GM21360 (cell line): ENCODE data around the gene LITAF.
"Not testable (repeated sequence)": the region's sequence is repeated elsewhere in the genome, so short reads cannot be mapped to it uniquely, and the experiment has no call there.

Source experiments
- ATAC-seq: cut with Tn5 transposase; IDR thresholded peaks from one replicate; pipeline ENCODE4 v1.9.1; 2021; ENCODE audit warnings: mild to moderate bottlenecking, moderate library complexity; ENCODE audit not compliant: unreplicated experiment

LITAF gene

DNA sequence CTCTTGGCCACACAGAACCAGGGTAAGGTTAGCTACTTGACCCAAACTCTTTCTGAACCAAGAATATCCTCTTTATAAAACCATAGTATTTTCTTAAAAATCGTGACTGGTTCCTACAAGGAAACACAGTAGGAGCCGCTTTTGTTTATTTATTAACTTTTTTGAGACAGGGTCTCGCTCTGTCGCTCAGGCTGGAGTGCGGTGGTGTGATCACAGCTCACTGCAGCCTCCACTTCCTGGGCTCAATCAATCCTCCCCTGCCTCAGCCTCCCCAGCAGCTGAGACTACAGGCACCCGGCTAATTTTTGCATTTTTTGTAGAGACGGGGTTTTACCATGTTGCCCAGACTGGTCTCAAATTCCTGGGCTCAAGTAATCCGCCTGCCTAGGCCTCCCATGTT lies 14.7 kb upstream of the LITAF start:
- no peak for ATAC-seq

DNA sequence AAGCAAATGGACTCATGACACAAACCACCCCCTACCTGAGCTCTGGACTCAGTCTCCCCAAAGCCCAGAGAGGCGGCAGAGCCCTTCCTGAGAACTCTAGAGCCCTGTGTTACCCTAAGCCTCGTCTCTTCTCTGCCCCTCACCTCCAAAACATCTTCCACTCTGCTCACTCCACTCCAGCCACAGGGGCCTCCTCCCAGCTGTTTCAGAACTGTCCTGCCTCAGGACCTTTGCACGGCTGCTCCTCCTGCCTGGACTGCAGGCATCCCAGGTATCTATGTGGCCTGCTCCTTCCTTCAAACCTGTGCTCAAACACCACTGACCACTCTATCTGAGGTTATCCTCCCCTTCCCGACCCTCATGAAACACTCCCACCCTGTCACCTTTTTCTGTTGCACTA lies 12.9 kb upstream of the LITAF start:
- ATAC-seq = no peak

DNA sequence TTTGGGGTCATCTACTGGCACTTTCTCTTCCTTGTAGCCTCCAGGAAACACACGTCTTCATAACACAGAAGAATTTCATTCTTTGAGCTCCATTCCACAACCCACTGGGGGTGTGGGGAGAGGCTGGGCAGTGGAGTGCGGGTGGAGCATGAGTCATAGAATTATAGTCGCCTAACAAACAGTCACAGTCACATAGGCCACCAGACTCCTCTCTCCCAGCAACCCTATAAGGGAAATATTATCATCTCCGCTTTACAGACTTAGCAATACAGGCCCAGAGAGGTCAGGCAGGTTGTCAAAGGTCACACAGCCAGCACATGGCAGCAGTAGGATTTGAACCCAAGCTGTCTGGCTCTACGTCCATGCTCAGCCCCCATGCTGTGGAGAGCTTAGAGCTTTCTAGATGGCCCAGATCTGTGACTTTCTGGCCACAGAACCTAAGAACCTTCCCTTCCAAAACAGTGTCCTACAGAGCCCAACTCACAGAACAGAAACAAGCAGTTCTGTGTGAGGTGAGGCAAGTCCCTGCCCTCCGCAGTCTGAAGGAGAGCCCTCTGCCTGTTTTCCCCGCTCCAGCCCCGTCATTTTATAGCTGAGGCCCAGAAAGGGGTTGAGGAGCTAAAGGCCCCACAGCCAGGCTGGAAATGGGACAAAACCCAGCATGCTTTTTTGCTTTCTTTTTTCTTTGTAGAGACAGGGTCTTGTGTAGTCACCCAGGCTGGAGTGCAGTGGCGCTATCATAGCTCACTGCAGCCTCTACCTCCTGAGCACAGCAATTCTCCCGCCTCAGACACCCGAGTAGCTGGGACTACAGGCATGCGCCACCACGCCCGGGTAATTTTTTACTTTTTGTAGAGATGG lies 10.7 kb upstream of the LITAF start:
- ATAC-seq = no peak

DNA sequence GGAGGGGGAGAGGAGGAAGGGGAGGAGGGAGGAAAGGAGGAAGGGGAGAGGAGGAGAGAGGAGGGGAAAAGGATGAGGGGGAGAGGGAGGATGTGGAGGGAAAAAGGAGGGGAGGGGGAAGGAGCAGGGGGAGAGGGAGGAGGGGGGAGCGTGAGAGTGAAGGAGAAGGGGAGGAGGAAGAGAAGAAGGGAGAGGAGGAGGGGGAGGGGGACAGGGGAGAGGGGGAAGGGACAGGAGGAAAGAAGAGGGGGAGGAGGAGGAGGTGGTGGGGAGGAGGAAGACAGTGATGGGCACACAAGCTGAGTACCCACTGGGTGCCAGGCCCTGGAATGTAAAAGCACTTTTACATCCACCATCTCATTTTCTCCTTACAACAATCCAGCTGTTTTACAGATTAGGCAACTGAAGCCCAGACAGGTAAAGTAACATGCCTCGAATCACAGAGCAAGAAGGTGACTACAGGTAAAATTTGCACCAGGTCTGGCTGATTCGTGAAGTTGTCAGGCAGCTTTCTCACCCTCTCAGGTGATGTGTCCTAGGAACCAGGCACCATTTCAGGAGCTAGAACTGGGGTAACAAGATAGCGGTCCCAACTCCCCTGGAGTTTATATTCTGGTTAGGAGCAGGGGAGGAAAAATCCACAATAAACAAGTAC lies 10.0 kb upstream of the LITAF start:
- ATAC-seq = no peak

DNA sequence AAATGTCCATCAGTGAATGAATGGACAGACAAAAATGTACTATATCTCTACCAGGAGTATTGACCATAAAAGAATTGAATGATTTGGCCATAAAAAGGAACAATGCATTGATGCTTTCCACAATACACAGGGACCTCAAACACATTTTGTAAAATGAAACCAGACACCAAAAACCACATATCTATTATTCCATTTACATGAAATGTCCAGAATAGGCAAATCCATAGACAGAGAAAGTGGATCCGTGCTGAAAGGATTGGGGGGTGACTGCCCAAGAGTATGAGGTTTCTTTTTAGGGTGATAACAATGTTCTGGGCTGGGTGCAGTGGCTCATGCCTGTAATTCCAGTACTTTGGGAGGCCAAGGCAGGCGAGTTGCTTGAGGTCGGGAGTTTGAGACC lies 6.9 kb upstream of the LITAF start:
- no peak for ATAC-seq

DNA sequence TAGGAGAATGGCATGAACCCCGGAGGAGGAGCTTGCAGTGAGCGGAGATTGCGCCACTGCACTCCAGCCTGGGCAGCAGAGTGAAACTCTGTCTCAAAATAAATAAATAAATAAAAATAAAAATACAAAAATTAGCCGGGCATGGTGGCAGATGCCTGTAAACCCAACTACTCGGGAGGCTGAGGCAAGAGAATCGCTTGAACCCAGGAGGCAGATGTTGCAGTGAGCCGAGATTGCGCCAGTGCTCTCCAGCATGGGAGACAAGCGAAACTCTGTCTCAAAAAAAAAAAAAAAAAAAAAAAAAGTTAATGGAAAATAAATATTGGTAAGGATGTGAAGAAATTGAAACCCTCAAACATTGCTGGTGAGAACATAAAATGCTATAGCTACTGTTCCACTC lies 6.4 kb upstream of the LITAF start:
- not testable (repeated sequence) for ATAC-seq

DNA sequence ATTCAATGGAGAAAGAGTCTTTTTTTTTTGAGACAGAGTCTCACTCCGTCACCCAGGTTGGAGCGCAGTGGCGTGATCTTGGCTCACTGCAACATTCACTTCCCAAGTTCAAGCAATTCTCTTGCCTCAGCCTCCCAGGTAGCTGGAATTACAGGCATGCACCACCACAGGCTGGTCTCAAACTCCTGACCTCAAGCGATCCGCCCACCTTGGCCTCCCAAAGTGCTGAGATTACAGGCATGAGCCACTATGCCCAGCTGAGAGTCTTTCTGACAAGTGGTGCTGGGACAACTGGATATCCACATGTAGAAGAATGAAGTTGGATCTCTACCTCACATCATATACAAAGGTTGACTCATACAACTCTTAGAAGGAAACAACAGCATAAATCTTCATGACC lies 4.9 kb upstream of the LITAF start:
- not testable (repeated sequence) for ATAC-seq

DNA sequence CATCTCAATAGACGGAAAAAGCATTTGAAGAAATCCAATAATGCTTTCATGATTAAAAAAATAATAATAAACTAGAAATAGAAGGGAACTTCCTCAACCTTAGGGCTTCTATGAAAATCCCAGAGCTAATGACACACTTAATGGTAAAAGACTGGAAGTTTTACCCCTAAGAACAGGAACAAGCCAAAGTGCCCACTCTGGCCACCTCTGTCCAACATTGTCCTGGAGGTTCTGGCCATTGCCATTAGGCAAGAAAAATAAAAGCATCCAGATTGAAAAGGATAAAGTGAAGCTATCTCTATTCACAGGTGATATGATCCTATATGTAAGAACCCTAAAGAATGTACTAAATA lies 2.5 kb upstream of the LITAF start:
- ATAC-seq = no peak

DNA sequence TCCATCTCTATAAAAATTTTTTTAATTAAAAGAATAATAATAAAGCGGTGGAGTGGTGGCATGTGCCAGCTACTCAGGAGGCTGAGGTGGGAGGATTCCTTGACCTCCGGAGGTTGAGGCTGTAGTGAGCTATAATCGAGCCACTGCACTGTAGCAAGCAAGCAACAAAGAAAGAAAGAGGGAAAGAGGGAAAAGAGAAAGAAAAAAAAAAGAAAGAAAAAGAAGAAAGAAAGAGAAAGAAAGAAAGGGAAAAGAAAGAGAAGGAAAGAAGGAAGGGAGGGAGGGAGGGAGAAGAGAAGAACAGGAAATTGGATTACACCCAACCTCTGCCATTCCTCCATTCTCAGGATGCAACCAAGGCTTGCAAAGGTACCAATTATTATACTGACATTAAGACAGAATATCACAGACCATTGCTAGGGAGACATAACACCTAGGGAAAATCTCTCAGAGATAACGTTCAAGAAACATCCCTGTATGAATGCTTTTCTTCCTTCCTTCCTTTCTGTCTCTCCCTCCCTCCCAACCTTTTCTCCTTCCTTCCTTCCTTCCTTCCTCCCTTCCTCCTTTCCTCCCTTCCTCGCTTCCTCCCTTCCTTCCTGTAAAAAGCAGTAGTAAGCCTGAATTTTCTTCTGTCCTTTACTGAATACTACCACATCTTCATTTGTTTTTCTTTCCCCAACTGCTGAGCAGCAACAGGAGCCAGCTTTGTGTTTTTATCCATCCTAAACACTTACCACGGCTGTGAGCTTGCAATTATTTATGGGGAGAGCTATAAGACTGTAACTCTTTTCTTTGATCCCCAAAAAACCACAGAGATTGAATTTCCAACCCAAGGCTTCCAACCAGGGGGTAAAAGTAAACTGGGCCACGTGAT lies 1.8 kb upstream of the LITAF start:
- ATAC-seq = no peak

DNA sequence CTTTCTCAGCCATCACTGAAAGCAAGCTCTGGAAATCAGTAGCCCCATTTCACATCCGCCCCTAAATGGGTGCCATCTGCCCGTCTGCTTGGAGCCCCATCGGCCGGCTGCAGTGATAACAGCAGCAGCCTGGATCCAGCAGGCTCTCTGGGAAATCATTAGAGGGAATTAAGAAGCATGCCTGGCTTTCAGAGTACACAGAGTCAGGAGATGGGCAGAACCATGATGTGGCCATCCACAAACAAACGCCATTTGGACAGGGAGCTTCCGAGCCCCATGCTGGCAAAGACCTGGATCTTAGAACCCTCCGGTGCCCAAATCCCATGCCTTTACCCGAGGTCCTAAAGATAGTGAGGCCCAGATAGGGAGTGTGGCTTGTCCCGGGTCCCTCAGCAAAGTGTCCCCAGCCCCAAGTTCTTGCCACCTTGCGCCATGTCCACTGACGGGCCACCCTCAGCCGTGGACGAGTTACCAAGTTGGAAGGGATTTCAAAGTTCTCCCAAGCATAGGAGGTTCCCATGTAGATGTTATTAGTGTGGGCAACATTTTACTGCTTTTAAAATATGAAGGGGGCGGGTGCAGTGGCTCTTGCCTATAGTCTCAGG lies 1.0 kb upstream of the LITAF start:
- ATAC-seq = no peak

DNA sequence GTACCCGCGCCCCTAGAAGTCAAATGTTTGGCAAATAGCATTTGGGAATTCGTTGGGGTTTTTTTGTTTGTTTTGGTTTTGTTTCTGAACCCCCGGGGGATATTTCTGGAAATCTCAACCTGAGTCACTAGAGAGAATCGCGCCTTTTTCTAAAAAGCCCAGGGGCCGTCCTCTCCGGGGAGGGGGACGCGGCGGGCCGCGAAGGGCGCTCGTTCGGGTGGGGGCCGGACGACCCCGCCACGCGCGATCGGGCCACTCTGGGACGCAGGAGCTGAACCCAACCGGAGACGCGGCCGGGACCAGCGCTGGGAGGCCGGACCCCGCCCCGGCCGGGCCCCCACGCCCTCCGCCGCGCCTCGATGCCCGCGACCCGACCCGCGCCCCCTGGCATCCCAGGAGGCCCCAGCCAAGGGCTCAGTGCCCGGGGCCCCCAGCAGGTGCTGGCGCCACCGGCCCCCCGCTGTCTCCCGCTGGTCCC lies 302 bp downstream of the LITAF start:
- ATAC-seq = no peak

DNA sequence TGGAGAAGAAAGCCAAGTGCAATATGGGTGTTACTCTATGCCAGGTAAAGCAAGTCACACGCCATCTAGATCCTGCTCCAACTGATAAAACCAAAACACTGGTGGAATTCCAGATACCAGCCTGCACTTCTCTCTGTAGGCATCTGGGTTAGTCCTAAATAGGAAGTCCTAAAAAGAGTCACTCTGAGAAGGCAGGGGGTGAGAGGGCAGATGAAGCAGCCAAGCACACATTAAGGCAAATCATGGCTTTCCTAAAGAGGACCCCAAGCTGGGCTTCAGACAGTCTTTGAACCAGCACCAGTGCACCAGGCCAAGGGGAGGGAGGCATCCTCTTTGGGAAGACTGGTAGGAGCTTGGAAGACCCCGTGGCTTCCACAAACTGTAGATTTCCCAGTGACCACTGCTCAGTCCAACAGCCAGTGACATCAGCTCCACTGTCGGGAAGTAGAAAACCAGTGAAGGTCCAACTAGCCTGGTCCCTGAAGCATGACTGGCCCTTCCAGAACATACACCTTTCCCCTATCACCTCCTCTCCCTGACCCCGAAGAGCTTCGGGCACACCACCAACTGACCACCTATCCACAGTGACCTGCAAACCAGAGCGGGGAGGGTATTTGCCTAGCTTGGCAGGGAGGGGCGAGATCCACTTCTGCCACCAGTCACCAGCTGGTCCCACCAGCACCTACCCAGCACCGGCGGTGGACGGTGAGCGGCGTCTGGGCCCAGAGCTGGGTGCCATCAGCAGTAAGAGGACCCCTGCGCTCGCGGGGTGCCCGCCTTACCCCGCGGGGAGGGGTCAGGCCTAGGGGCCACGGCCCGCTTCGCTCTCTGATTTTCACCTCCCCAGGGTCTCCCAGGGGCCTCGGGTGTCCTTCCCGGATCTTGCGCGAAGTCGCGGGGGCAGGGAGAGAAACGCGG lies 1.0 kb downstream of the LITAF start:
- no peak for ATAC-seq

DNA sequence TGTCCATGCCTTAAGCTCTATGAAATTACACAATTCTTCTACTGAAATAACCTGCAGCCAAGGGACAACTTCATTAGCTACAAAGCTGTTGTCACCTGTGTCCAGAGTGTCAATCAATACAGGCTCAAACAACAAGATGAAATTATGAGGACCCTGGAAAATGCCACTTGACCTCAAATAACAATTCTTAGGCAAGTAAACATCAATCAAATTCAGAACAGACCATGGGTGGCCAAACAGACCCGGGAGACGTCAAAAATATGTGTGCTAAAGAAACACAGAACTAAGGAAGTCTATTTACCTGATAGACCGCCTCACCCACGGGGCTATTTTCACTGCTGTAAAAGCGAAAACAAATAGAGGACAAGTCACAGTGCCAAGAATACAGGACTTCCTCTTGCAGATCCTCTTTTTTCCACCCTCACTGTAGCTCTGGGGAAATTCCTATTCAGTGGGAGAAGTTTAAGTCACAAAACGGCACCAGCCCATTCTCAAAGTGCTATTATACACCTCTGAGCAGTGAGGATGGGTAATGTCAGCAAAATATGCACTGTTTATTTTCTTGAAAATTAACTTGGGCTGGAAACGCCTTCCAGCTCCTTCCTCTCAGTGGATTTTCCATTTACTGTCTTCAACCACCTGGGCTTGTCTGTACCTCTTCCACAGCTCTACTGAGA lies 2.7 kb downstream of the LITAF start:
- ATAC-seq = no peak

DNA sequence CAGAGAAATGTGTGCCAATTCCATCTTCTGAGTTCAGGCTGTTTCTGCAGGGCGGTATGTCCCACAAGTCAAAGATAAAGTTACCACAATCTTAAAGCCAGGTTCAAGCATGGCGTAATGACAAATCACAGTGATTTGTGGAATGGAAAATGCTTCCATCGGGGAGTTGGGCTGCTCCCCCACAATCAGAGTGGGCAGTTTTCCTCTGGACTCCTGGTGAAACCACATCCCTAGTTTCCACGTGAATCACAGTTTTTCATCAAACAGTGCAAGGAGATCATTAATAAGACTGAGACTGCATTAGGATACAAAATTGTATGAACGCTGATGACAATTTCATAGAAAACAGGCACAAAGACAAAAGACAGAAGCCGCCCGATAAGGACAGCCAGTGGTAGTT lies 3.6 kb downstream of the LITAF start:
- no peak for ATAC-seq

DNA sequence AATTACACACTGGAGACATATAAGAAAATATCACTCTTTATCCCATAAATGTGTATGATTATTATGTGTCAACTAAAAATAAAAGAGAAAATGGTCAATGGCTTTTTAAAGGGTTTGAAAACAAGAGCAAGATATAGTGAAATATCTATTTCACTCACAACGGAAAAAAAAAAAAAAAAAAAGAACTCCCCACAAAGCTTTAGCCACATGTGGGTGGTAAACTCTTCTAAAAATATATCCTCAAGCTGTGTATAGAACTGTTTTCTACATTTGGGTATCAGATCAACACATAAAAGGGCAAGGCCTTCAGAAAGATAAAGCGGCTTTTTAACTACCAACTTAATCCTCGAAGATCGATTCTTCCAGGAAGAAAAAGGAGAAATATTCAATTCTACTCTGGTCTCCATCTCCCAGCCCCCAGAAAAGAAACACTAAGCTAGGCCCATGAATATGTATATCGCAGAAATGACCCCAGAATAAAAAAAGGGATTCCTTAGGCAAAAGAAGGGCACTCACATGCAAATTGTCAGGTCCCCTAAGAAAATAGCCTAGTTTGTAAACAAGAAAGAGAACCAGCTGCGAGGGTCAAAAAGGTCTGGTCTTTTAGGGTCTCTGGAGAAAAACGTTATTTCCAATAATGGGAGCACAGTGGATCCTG lies 4.4 kb downstream of the LITAF start:
- ATAC-seq = no peak

DNA sequence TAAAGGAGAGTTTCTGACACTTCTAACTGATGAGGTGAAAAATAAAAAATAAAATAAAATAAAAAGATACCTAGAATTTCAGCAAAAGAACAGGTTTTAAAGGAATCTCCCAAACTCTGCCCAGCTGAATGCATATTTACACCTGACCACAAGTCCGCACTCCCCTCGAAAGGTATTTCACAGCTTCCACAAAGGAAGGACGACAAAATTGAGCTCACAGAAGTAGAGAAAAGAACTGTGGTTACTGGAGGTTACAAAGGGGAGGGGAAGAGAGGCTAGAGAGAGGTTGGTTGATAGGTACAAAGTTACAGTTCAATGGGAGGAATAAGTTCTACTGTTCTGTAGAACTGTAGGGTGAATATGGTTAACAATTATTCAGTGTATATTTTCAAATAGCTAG lies 5.0 kb downstream of the LITAF start:
- ATAC-seq = no peak

DNA sequence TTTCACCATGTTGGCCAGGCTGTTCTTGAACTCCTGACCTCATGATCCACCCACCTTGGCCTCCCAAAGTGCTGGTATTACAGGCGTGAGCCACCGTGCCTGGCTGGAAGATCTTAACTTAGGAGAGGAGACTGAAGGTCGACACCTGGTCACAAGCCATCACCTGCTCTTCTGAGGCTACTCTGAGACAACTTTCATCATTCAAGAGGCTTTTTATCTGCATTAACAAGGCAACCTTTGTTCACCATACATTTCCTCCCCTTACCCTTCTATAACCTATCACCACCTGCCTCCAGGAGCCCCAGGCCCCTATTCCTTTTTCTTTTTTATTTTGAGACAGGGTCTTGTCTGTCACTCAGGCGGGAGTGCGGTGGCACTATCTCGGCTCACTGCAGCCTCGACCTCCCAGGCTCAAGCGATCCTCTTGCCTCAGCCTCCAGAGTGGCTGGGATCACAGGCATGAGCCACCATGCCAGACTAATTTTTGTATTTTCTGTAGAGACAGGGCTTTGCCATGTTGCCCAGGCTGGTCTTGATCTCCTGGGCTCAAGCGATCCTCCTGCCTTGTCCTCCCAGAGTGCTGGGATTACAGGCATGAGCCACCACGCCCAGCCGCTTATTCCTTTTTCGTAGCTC lies 6.2 kb downstream of the LITAF start:
- ATAC-seq = no peak

DNA sequence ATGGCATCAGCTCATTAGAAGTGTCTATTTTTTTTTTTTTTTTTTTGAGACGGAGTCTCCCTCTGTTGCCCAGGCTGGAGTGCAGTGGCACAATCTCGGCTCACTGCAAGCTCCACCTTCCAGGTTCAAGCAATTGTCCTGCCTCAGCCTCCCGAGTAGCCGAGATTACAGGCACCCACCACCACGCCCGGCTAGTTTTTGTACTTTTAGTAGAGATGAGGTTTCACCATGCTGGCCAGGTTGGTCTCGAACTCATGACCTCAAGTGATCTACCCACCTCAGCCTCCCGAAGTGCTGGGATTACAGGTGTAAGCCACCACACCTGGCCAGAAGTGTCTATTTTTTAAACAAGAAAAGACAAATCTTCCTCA lies 9.4 kb downstream of the LITAF start:
- ATAC-seq = not testable (repeated sequence)
